Measurements from ENCODE around the gene PTH2. TPM values are rescaled to one million over a fixed set of nuclear protein-coding genes. Genes with fewer than 3 reads are reported as not detected.

Gene PTH2
- polyA plus RNA-seq, 1 donor (not counting 4 experiments of a cell fraction or from before 2014, with no cell fraction given): not detected

GRCh38 chr19:49395581-49396407 lies 27.4 kb downstream of the PTH2 start:
- no peak overlapping the region for H3K27ac ChIP-seq (ENCODE audit: control insufficient read depth, insufficient read depth, low read length)
- no peak overlapping the region for H3K4me2 ChIP-seq (ENCODE audit: control insufficient read depth, extremely low read depth, insufficient read depth, low read depth, low read length)
- dilution Hi-C loops (cut with MboI; ENCODE audit: extremely low pct_ligation_motif_present, low sequenced_read_pairs): no loop called here
- H3K9ac ChIP-seq (ENCODE audit: control insufficient read depth, extremely low read depth, insufficient read depth, low read length): no peak overlapping the region
- no peaks in the 10 kb centered on the region for H4K20me1 ChIP-seq (ENCODE audit: control insufficient read depth, extremely low read depth, insufficient read depth, low read length)
- no peaks in the 10 kb centered on the region for H3K9me3 ChIP-seq (ENCODE audit: control insufficient read depth, low read depth, low read length)
- H3K9me1 ChIP-seq (ENCODE audit: control insufficient read depth, extremely low read depth, insufficient read depth, low read length): no peaks in the 10 kb centered on the region
- H3K27me3 ChIP-seq (ENCODE audit: control insufficient read depth, extremely low read depth, insufficient read depth, low read length): peaks cover 8% of the 10 kb centered on the region
- no peaks in the 10 kb centered on the region for H3K79me2 ChIP-seq (ENCODE audit: control insufficient read depth, insufficient read depth, low read length)
- TF ChIP-seq EZH2 (IDR thresholded peaks at IDR 0.05; ENCODE audit: low read length) (no peak), CTCF (optimal IDR thresholded peaks at IDR 0.05 in 1 of 3, IDR thresholded peaks at IDR 0.05 in 1 of 3, conservative IDR thresholded peaks at IDR 0.05 in 1 of 3; ENCODE audit: extremely low read depth in 1 of 3, insufficient read depth in 2 of 3, low read length in 3 of 3) (no peak)
- H3K4me1 ChIP-seq (ENCODE audit: control insufficient read depth, extremely low read depth, insufficient read depth, low read length): peaks cover 3% of the 10 kb centered on the region
- FAIRE-seq: no peak
- H3K4me3 ChIP-seq (ENCODE audit: control insufficient read depth in 2 of 3, extremely low read depth in 1 of 3, insufficient read depth in 2 of 3, low read depth in 1 of 3, low read length in 3 of 3): no peak overlapping the region
- no peaks in the 10 kb centered on the region for H3K36me3 ChIP-seq (ENCODE audit: control insufficient read depth in 2 of 2, extremely low read depth in 1 of 2, insufficient read depth in 2 of 2, low read length in 2 of 2)
- no peak for DNase-seq (ENCODE audit: low read depth, low spot score)
- no peak overlapping the region for H2AFZ ChIP-seq (ENCODE audit: control insufficient read depth, low read length)

GRCh38 chr19:49393881-49394280 lies 29.4 kb downstream of the PTH2 start:
- H3K79me2 ChIP-seq (ENCODE audit: control insufficient read depth, insufficient read depth, low read length): no peaks in the 10 kb centered on the region
- no peak for TF ChIP-seq EZH2 (IDR thresholded peaks at IDR 0.05; ENCODE audit: low read length)
- TF ChIP-seq CTCF (optimal IDR thresholded peaks at IDR 0.05 in 1 of 3, IDR thresholded peaks at IDR 0.05 in 1 of 3, conservative IDR thresholded peaks at IDR 0.05 in 1 of 3; ENCODE audit: extremely low read depth in 1 of 3, insufficient read depth in 2 of 3, low read length in 3 of 3): no peak
- H3K9me1 ChIP-seq (ENCODE audit: control insufficient read depth, extremely low read depth, insufficient read depth, low read length): no peaks in the 10 kb centered on the region
- H2AFZ ChIP-seq (ENCODE audit: control insufficient read depth, low read length): no peak overlapping the region
- no peak overlapping the region for H3K9ac ChIP-seq (ENCODE audit: control insufficient read depth, extremely low read depth, insufficient read depth, low read length)
- H3K4me2 ChIP-seq (ENCODE audit: control insufficient read depth, extremely low read depth, insufficient read depth, low read depth, low read length): no peak overlapping the region
- no peaks in the 10 kb centered on the region for H3K9me3 ChIP-seq (ENCODE audit: control insufficient read depth, low read depth, low read length)
- no peaks in the 10 kb centered on the region for H4K20me1 ChIP-seq (ENCODE audit: control insufficient read depth, extremely low read depth, insufficient read depth, low read length)
- no peaks in the 10 kb centered on the region for H3K36me3 ChIP-seq (ENCODE audit: control insufficient read depth in 2 of 2, extremely low read depth in 1 of 2, insufficient read depth in 2 of 2, low read length in 2 of 2)
- dilution Hi-C loops (cut with MboI; ENCODE audit: extremely low pct_ligation_motif_present, low sequenced_read_pairs): no loop called here
- no peak for DNase-seq (ENCODE audit: low read depth, low spot score)
- H3K4me3 ChIP-seq (ENCODE audit: control insufficient read depth in 2 of 3, extremely low read depth in 1 of 3, insufficient read depth in 2 of 3, low read depth in 1 of 3, low read length in 3 of 3): no peak overlapping the region
- no peak for FAIRE-seq
- no peak overlapping the region for H3K27ac ChIP-seq (ENCODE audit: control insufficient read depth, insufficient read depth, low read length)
- peaks cover 17% of the 10 kb centered on the region for H3K27me3 ChIP-seq (ENCODE audit: control insufficient read depth, extremely low read depth, insufficient read depth, low read length)
- H3K4me1 ChIP-seq (ENCODE audit: control insufficient read depth, extremely low read depth, insufficient read depth, low read length): peaks cover 3% of the 10 kb centered on the region

Data from keratinocyte (primary cell).